Measurements from ENCODE around the gene BCL3. TPM values are rescaled to one million over a fixed set of nuclear protein-coding genes. Genes with fewer than 3 reads are reported as not detected.

BCL3 gene
- total RNA-seq, 1 experiment from 2014 or later, result 2.2 TPM

DNA sequence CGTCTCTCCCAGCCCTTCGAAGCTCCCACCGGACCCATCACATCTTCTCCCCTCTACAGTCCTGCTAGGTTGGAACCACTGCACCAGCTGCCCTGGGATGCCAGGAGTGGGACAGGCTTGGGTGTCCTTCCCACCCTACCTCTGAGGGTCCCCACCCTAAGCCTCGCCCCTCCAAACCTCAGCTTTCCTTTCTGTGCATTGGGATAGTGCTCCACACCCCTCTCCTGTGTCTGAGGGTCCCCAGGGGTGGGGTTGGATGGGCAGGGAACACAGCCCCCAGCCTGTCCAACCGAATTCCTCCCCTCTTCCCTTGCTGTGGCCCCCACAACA, 1.9 kb upstream of the BCL3 start:
- H3K27ac Mint-ChIP-seq, result no peak overlapping the region; a peak in 1 of 7 replicates
- no peak overlapping the region for H3K56ac ChIP-seq (ENCODE audit: insufficient read length, low read depth, low read length)
- H3K9me3 Mint-ChIP-seq, result no peaks in the 10 kb centered on the region; a peak in 2 of 5 replicates
- WGBS (ENCODE audit: extremely low coverage, insufficient read length, low lambda C conversion rate), result no CpG with 5 or more reads among the region's 5 CpGs
- no peaks in the 10 kb centered on the region for H3K36me3 Mint-ChIP-seq (ENCODE audit: insufficient read depth in 1 of 3, low read depth in 3 of 3)
- H3K4me1 ChIP-seq (ENCODE audit: insufficient read depth, low read length), result no peaks in the 10 kb centered on the region; the same call in 1 of the 2 replicates
- H3K18ac ChIP-seq (ENCODE audit: insufficient read length, low read depth, low read length), result no peak overlapping the region
- H3K27me3 Mint-ChIP-seq (ENCODE audit: low read depth), result peaks cover 73% of the 10 kb centered on the region
- H3K4me2 ChIP-seq (ENCODE audit: insufficient read depth, insufficient read length, low read length), result peak overlapping the region; percentile 97
- no peak overlapping the region for H2BK12ac ChIP-seq (ENCODE audit: insufficient read length, low read depth, low read length)
- H2AFZ ChIP-seq (ENCODE audit: low read length), result no peak overlapping the region
- H3K27me3 ChIP-seq (ENCODE audit: insufficient read depth, low read length), result peaks cover 32% of the 10 kb centered on the region
- H3K4me3 Mint-ChIP-seq, result peak overlapping the region; percentile 62 to 85; a peak in 4 of 5 replicates
- H4K20me1 ChIP-seq (ENCODE audit: control insufficient read depth, insufficient read depth, insufficient read length), result no peaks in the 10 kb centered on the region
- no peak overlapping the region for H2BK5ac ChIP-seq (ENCODE audit: insufficient read length, low read length)
- no peak overlapping the region for H4K8ac ChIP-seq (replicated peaks; ENCODE audit: insufficient read length, low read depth, low read length)
- no peak overlapping the region for H4K91ac ChIP-seq (ENCODE audit: insufficient read length, low read depth, low read length)
- H4K5ac ChIP-seq (ENCODE audit: insufficient read length, low read depth, low read length), result no peak overlapping the region
- no peak for DNase-seq
- no peaks in the 10 kb centered on the region for H3K79me2 ChIP-seq (ENCODE audit: insufficient read depth, low read length)
- H2BK20ac ChIP-seq (ENCODE audit: low read depth, low read length, poor library complexity, severe bottlenecking), result no peak overlapping the region
- H3K4me1 Mint-ChIP-seq, result peaks cover 5 to 28% of the 10 kb centered on the region in 2 experiments
- H2BK15ac ChIP-seq (ENCODE audit: low read depth, low read length), result no peak overlapping the region
- H3T11ph ChIP-seq (ENCODE audit: low read length), result no peak overlapping the region
- no peak overlapping the region for H3K23ac ChIP-seq (ENCODE audit: insufficient read length, low read depth, low read length)
- H3K9ac ChIP-seq (ENCODE audit: extremely low read depth, insufficient read length, low read length), result no peak overlapping the region
- TF ChIP-seq, protein P1, sequence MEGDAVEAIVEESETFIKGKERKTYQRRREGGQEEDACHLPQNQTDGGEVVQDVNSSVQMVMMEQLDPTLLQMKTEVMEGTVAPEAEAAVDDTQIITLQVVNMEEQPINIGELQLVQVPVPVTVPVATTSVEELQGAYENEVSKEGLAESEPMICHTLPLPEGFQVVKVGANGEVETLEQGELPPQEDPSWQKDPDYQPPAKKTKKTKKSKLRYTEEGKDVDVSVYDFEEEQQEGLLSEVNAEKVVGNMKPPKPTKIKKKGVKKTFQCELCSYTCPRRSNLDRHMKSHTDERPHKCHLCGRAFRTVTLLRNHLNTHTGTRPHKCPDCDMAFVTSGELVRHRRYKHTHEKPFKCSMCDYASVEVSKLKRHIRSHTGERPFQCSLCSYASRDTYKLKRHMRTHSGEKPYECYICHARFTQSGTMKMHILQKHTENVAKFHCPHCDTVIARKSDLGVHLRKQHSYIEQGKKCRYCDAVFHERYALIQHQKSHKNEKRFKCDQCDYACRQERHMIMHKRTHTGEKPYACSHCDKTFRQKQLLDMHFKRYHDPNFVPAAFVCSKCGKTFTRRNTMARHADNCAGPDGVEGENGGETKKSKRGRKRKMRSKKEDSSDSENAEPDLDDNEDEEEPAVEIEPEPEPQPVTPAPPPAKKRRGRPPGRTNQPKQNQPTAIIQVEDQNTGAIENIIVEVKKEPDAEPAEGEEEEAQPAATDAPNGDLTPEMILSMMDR (conservative IDR thresholded peaks at IDR 0.05), result no peak
- no peak overlapping the region for H3K14ac ChIP-seq (ENCODE audit: insufficient read depth, low read length)
- H3K9me3 ChIP-seq (ENCODE audit: control insufficient read depth, low read depth, low read length), result no peaks in the 10 kb centered on the region
- H3K23me2 ChIP-seq (ENCODE audit: insufficient read length, low read depth, low read length, poor library complexity, severe bottlenecking), result peaks cover 5% of the 10 kb centered on the region
- no peak overlapping the region for H3K27ac ChIP-seq (ENCODE audit: insufficient read length, low read depth, low read length)
- H3K79me1 ChIP-seq (ENCODE audit: insufficient read depth, low read depth, low read length, poor library complexity, severe bottlenecking), result no peaks in the 10 kb centered on the region
- no peak overlapping the region for H3K4ac ChIP-seq (ENCODE audit: low read depth, low read length)
- H2BK120ac ChIP-seq (ENCODE audit: low read depth, low read length, poor library complexity, severe bottlenecking), result no peak overlapping the region
- H2AK5ac ChIP-seq (ENCODE audit: insufficient read length, low read length), result no peak overlapping the region

Measured in H9 (cell line).